GM19238 (cell line): ENCODE measurements around the gene TMEM151A.
A peak's percentile ranks its signal among the peaks of the same experiment; 100 is the strongest.

Experiments
- DNase-seq: peaks from one replicate; pipeline ENCODE4 v3.0.0; 2011; ENCODE audit warnings: low spot score; ENCODE audit not compliant: insufficient read length

Gene TMEM151A

DNA sequence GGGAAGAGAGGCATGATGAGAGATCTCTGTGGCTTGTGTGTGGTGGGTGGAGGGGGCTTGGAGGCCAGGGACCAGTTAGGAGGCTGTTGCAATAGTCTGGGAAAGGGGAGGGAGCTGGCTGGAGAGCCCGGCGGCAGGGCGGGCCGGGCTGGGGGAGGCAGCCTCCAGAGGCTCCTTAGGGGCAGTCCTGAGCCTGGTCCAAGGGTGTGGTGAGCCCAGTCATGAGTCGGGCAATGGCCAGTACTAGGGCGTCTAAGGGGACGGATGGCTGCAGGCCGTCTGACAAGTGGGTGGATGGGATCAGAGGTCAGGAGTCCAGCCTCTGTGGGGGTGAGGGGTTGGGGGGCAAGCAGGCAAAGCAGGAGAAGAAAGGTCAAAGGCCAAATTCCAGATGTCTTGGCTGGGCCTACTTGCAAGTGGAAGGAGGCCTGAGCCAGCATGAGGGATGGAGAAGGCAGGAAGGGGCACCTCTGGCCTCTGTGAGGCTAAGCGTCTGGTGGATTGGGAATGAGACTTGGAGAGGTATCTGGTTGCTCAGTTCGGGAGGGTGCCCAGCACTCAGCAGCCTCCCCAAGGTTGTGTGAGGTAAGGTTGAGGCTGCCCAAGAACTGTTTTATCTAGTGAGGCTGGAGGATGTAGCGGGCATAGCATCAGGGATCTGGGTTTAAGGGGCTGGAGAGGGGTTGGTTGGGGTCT, 31.2 kb downstream of the TMEM151A start:
- no peak for DNase-seq

DNA sequence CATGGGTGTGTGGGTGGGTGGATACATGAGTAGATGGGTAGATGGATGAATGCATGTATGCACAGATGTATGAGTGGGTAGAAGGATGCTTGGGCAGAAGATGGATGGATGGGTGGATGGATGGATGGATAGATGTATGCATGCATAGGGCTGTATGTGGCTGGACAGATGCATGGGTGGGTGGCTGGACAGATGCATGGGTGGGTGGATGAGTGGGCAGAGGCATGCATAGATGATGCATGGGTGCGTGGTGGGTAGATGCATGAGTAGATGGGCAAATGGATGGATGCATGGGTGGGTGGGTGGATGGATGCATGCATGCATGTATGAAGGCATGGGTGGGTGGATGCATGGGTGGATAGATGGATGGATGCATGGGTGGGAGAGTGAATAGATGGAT, 32.0 kb downstream of the TMEM151A start:
- no peak for DNase-seq

- no peak for DNase-seq
Measured at GRCh38 chr11:66324664-66325063, 33.0 kb downstream of the TMEM151A start.

DNA sequence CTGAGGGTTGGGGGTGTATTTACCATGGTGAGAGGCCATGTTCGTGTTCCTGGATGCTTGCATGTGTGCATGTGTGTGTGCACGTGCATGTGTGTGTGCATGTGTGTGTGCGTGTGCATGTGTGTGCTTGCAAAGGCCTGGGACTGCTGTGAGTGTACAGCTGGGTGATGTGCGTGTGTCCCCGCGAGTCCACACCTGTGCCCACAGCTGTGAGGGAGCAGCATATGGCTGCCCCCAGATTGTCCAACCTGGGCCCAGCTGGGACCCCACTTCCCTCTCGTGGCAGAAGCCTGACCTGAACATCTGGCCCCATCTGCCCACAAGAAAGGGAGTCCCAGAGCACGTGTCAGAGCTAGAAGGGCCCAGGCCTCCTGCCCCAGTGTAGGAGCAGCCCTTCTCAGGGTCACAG, 33.6 kb downstream of the TMEM151A start:
- no peak for DNase-seq

- DNase-seq: no peak
Measured at GRCh38 chr11:66326261-66327111, 34.8 kb downstream of the TMEM151A start.

DNA sequence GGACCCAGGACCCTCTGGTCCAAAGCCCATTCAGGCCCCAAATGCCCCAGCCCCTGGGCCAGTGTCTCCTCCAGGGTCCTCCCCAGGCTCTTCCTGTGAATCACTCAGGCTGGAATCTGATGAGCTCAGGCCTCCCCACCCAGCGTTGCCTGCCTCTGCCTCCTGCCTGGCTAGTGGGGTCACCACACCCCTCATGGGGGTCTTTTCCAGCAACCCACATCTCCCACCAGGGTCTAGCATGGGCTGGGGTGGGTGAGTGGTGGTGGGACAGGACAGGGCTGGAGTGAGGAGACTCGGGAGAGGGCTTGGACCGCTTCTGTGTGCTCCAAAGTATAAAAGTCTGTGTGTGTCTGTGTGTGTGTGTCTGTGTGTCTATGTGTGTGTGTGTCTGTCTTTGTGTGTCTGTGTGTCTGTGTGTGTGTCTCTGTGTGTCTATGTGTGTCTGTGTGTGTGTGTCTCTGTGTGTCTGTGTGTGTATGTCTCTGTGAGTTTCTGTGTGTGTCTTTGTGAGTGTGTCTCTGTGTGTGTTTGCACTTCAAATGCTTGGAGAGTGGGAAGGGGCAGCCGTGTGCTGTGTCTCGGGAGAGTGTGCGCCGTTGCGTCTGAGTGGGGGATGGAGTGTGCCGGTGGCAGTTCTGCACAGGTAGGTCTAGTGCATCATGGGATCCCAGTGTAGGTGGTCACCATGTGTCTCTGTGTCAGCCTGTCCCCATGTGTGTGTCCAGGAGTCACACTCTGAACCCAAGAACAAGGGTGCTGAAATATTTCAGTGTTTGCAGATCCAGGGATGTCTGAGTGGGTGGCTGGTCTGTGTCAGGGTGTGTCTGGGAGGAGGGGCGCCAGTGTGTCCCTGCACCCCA, 35.7 kb downstream of the TMEM151A start:
- no peak for DNase-seq

GRCh38 chr11:66328031-66328301, 36.3 kb downstream of the TMEM151A start:
- DNase-seq: no peak

DNA sequence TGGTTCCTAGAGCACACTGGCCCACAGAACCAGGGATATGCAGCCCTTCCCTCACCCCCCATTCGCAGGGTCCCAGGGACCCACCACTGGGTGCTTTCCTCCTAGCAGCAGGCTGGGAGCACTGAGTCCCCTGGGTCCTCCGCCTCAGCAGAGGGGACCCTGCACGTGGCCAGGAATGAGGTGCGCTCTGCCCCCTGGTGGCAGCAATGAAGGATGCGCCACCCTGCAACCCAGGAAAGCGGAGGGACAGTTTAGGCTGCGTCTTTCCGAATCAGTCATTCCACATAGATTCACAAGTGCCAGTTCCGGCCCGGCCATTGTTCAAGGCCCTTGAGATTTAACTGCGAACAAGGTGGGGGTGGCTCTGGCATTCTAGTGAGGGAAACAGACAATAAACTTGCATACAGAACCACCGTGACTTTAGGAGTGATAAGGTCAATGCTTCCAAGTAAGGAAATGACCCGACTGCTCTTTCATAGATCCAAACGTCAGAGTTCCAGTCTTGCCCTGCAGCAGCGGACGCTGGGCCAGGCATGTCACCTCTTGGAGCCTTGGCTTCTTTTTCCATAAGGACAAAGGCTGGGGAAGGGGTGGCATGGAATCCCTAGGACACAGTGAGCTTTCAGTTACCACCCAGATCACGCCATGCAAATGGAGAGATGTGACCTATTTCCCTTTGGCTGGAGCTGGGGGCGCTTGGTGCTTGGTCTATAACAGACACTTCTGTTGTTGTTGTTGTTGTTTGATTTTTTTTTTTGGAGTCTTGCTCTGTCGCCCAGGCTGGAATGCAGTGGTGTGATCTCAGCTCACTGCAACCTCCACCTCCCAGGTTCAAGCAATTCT, 36.8 kb downstream of the TMEM151A start:
- DNase-seq: peak; percentile 92

DNA sequence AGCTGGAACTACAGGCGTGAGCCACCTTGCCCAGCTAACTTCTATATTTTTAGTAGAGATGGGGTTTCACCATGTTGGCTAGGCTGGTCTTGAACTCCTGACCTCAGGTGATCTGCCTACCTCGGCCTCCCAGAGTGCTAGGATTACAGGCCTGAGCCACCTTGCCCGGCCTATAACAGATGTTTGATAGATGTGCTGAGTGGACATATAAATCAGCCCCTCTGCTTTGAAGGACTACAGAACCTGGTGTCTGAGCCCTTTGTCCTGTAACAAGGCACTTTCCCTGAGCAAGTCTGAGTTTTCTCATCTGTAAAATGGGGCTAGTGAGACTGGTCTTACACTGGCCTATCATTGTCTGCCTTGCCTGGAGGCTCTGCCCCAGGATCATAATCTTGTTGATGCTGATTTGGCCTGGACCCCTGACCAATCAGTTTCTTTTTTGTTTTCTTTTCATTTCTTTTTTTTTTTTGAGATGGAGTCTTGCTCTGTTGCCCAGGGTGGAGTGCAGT, 37.5 kb downstream of the TMEM151A start:
- no peak for DNase-seq

GRCh38 chr11:66330931-66331330, 39.2 kb downstream of the TMEM151A start:
- DNase-seq: no peak

- DNase-seq: no peak
Measured at GRCh38 chr11:66331542-66332370, 40.1 kb downstream of the TMEM151A start.

GRCh38 chr11:66332371-66333219, 40.9 kb downstream of the TMEM151A start:
- no peak for DNase-seq

DNA sequence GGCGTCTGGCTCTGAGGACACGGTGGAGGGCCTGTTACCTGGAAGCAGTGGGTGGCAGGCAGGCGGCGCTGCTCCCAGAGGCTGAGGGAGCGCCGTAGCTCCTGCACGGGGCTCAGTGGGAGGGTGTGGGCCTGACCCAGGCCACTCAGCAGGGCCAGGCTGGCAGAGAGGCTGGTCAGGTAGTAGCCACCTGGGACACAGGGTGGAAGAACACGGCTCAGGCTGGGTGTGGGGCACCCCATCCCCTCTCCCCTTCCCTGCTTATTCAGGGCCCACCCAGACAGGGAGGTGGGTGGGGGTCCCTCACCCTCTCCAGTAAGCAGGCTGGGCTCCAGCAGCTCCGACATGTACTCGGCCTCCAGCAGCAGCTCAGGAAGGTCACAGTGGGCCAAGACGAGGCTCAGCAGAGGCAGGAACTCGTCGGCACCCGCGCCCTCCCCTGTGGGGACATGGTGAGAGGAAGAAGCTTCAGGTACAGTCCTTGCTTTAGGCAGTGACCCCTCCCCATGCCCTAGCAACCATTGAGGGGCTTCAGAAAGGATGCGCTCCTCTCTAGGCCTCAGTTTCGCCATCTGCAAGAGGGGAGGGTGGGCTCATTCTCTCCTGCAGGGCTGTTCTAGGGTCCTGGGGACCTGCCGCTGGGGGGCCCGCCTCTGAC, 41.7 kb downstream of the TMEM151A start:
- no peak for DNase-seq

GRCh38 chr11:66333896-66334604, 42.4 kb downstream of the TMEM151A start:
- DNase-seq: no peak

GRCh38 chr11:66334605-66335442, 43.1 kb downstream of the TMEM151A start:
- no peak for DNase-seq

- no peak for DNase-seq
Measured at GRCh38 chr11:66335531-66336233, 44.0 kb downstream of the TMEM151A start.
